Loucy (cell line): ENCODE measurements around the gene MAPKAP1.

Source experiments
- H2AFZ ChIP-seq: fragments of 200-600 bp; sonication (generic); 2 replicates; pipeline ENCODE4 v1.6.0; 2016; ENCODE audit warnings: antibody characterized with exemption, mild to moderate bottlenecking, low read length, moderate library complexity
- H3F3A ChIP-seq: fragments of 200-600 bp; 2 replicates; pipeline ENCODE4 v1.6.0; 2016; ENCODE audit warnings: antibody characterized with exemption, low read depth, mild to moderate bottlenecking
- H3K27me3 ChIP-seq: fragments of 200-600 bp; sonication (generic); 2 replicates; pipeline ENCODE4 v1.6.1; 2014; ENCODE audit warnings: low read length, mild to moderate bottlenecking; ENCODE audit not compliant: insufficient read depth, poor library complexity, severe bottlenecking
- H3K36me3 ChIP-seq: fragments of 200-600 bp; sonication (generic); 2 replicates; pipeline ENCODE4 v1.6.1; 2016; ENCODE audit warnings: low read length; ENCODE audit not compliant: insufficient read depth
- H3K4me1 ChIP-seq: fragments of 200-600 bp; sonication (generic); 2 replicates; pipeline ENCODE4 v1.5.1; 2014; ENCODE audit warnings: low read length, mild to moderate bottlenecking; ENCODE audit not compliant: insufficient read depth, poor library complexity, severe bottlenecking
- H3K4me2 ChIP-seq: fragments of 200-600 bp; sonication (generic); 2 replicates; pipeline ENCODE4 v1.6.0; 2014; ENCODE audit warnings: antibody characterized with exemption, low read length, low read depth, mild to moderate bottlenecking; ENCODE audit not compliant: poor library complexity, severe bottlenecking
- H3K4me3 ChIP-seq: fragments of 200-600 bp; sonication (generic); 2 replicates; pipeline ENCODE4 v1.5.1; 2014; ENCODE audit warnings: low read length, mild to moderate bottlenecking, mixed read lengths; ENCODE audit not compliant: poor library complexity, severe bottlenecking
- H3K79me2 ChIP-seq: fragments of 200-600 bp; sonication (generic); 2 replicates; pipeline ENCODE4 v1.6.1; 2014; ENCODE audit warnings: low read length; ENCODE audit not compliant: insufficient read depth
- H3K9ac ChIP-seq: fragments of 200-600 bp; sonication (generic); 2 replicates; pipeline ENCODE4 v1.6.0; 2014; ENCODE audit warnings: mild to moderate bottlenecking, low read depth, low read length, moderate library complexity; ENCODE audit not compliant: poor library complexity, severe bottlenecking
- H3K9me2 ChIP-seq: fragments of 200-600 bp; sonication (generic); replicated peaks from 2 replicates; pipeline ENCODE4 v1.6.1; 2016; ENCODE audit warnings: low read depth, low read length, mixed read lengths
- H3K9me3 ChIP-seq: fragments of 200-600 bp; sonication (generic); 2 replicates; pipeline ENCODE4 v1.6.1; 2014; ENCODE audit warnings: mild to moderate bottlenecking, antibody characterized with exemption, low read length, low read depth; ENCODE audit not compliant: insufficient read depth
- H4K20me1 ChIP-seq: fragments of 200-600 bp; sonication (generic); 2 replicates; pipeline ENCODE4 v1.6.0; 2014; ENCODE audit warnings: antibody characterized with exemption, low read length, mild to moderate bottlenecking; ENCODE audit not compliant: insufficient read depth, poor library complexity, severe bottlenecking
- CTCF ChIP-seq: fragments of 200-600 bp; sonication (generic); conservative IDR thresholded peaks from 2 replicates; pipeline ENCODE4 v1.5.1; 2014; ENCODE audit warnings: mild to moderate bottlenecking, antibody characterized with exemption, low read length
- EZH2phosphoT487 ChIP-seq: fragments of 200-600 bp; IDR thresholded peaks from 2 replicates; pipeline ENCODE4 v1.6.1; 2018; ENCODE audit warnings: antibody characterized with exemption, mild to moderate bottlenecking, moderate library complexity, borderline replicate concordance

Gene MAPKAP1

GRCh38 chr9:125442452-125442851 is 264.6 kb downstream of the MAPKAP1 start:
- Histone ChIP-seq H3K27me3 (no peaks in the 10 kb centered on the region), H3K4me1 (peaks cover 17% of the 10 kb centered on the region), H3K79me2 (no peaks in the 10 kb centered on the region), H2AFZ (no peak overlapping the region), H3K9me2 (no peaks in the 10 kb centered on the region), H3K4me3 (no peak overlapping the region), H3K36me3 (peaks cover 5% of the 10 kb centered on the region; the same call in 1 of the 2 replicates), H4K20me1 (peaks cover 5% of the 10 kb centered on the region), H3F3A (no peaks in the 10 kb centered on the region), H3K9ac (no peak overlapping the region), H3K4me2 (no peak overlapping the region), H3K9me3 (no peaks in the 10 kb centered on the region)
- TF ChIP-seq CTCF (no peak), EZH2phosphoT487 (no peak)

- Histone ChIP-seq H3K9me3 (no peaks in the 10 kb centered on the region), H3F3A (no peaks in the 10 kb centered on the region), H3K9me2 (no peaks in the 10 kb centered on the region), H4K20me1 (no peaks in the 10 kb centered on the region), H3K79me2 (no peaks in the 10 kb centered on the region), H3K9ac (no peak overlapping the region), H3K4me3 (no peak overlapping the region), H3K27me3 (no peaks in the 10 kb centered on the region), H2AFZ (no peak overlapping the region), H3K36me3 (peaks cover 5% of the 10 kb centered on the region; the same call in 1 of the 2 replicates), H3K4me1 (no peaks in the 10 kb centered on the region), H3K4me2 (no peak overlapping the region)
- TF ChIP-seq EZH2phosphoT487, result no peak
- TF ChIP-seq CTCF, result no peak
Measured at GRCh38 chr9:125440411-125440810, 266.6 kb downstream of the MAPKAP1 start.

GRCh38 chr9:125439434-125440272 is 267.4 kb downstream of the MAPKAP1 start:
- no peaks in the 10 kb centered on the region for H3K9me2 ChIP-seq
- TF ChIP-seq EZH2phosphoT487 (no peak), CTCF (no peak)
- peaks cover 5% of the 10 kb centered on the region; the same call in 1 of the 2 replicates for H3K36me3 ChIP-seq

More at GRCh38 chr9:125439434-125440272, 267.4 kb downstream of the MAPKAP1 start:
- no peaks in the 10 kb centered on the region for H3K79me2 ChIP-seq
- H4K20me1 ChIP-seq, result no peaks in the 10 kb centered on the region
- H3F3A ChIP-seq, result no peaks in the 10 kb centered on the region
- no peak overlapping the region for H3K4me3 ChIP-seq
- no peaks in the 10 kb centered on the region for H3K4me1 ChIP-seq
- H3K9me3 ChIP-seq, result no peaks in the 10 kb centered on the region
- H3K27me3 ChIP-seq, result no peaks in the 10 kb centered on the region
- no peak overlapping the region for H3K4me2 ChIP-seq
- no peak overlapping the region for H2AFZ ChIP-seq
- H3K9ac ChIP-seq, result no peak overlapping the region
